Activated CD4-positive, alpha-beta memory T cell treated with anti-CD3 and anti-CD28 coated beads, Interleukin-2, amount 10 ng/mL, durations not matched to agents 7 days and 5 days (primary cell): ENCODE data around the gene NME3. TPM values are rescaled to one million over a fixed set of nuclear protein-coding genes. Genes with fewer than 3 reads are reported as not detected.

Source experiments
- CTCF ChIA-PET: fragments of 350-600 bp; sonication (Branson Sonifier 250); formaldehyde crosslinking; loops from one replicate; lab custom pipeline; 2021; ENCODE audit warnings: antibody characterized with exemption, inconsistent platforms; lab: Charles Lee
- POLR2A ChIA-PET: fragments of 350-600 bp; sonication (Branson Sonifier 250); formaldehyde crosslinking; loops from one replicate; lab custom pipeline; 2021; ENCODE audit warnings: antibody characterized with exemption; lab: Charles Lee
- DNase-seq: peaks from one replicate; pipeline ENCODE4 v3.0.0-alpha.2; 2020
- H3K27ac Mint-ChIP-seq: one replicate; pipeline ENCODE4 v1.8.0; 2021; ENCODE audit warnings: mild to moderate bottlenecking, mixed read lengths
- H3K27me3 Mint-ChIP-seq: one replicate; pipeline ENCODE4 v1.8.0; 2021; ENCODE audit warnings: mixed read lengths
- H3K36me3 Mint-ChIP-seq: one replicate; pipeline ENCODE4 v1.8.0; 2021; ENCODE audit warnings: low read depth, mixed read lengths
- H3K4me1 Mint-ChIP-seq: one replicate; pipeline ENCODE4 v1.8.0; 2021; ENCODE audit warnings: mixed read lengths
- H3K4me3 Mint-ChIP-seq: one replicate; pipeline ENCODE4 v1.8.0; 2021; ENCODE audit warnings: mild to moderate bottlenecking, mixed read lengths
- H3K9me3 Mint-ChIP-seq: one replicate; pipeline ENCODE4 v1.8.0; 2021; ENCODE audit warnings: mixed read lengths
- total RNA-seq, 2 experiments: library from RNA; stranded (reverse); gene quantifications; one replicate each; pipeline ENCODE4 v1.2.3, GENCODE V29; 2021

NME3 gene
- total RNA-seq, 2 experiments from 2014 or later = 48.0 to 52.0 TPM

DNA sequence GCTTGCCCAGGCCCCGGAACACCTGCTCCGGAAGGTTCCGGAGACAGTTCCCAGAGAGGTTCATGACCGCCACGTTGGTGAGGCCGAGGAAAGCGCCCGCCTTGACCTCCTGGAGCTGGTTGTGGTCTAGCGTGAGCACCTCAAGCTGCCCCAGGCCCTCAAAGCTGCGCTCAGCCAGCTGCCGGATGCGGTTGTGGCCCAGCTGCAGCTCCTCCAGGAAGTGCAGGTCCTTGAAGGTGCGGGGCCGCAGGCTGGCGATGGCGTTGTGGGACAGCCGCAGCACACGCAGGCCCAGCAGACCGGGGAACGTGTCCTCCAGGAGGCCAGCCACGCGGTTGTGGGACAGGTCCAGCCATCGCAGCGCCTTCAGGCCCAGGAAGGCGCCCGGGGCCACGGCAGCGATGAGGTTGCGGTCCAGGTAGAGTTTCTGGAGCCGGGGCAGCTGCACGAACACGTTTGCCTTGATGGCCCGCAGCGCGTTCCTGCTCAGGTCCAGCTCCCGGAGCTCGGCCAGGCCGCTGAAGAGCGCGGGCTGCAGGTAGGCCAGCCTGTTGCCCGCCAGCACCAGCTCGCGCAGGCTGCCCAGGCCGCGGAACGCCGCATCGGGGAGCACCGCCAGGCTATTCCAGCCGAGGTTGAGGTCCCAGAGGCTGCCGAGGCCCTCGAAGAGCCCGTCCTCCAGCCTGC is 20.1 kb upstream of the NME3 start:
- H3K36me3 Mint-ChIP-seq = peaks cover 4% of the 10 kb centered on the region
- peaks cover 1% of the 10 kb centered on the region for H3K4me1 Mint-ChIP-seq
- no peak overlapping the region for H3K4me3 Mint-ChIP-seq
- ChIA-PET CTCF (no interaction called here), POLR2A (interaction anchor here (1.7 kb wide), 1 partner anchor 9 kb away, joined by 5 read pairs; the partner anchor contains the start of genes NUBP2 and SPSB3)
- no peak overlapping the region for H3K27ac Mint-ChIP-seq
- DNase-seq = no peak
- no peaks in the 10 kb centered on the region for H3K9me3 Mint-ChIP-seq
- H3K27me3 Mint-ChIP-seq = no peaks in the 10 kb centered on the region

DNA sequence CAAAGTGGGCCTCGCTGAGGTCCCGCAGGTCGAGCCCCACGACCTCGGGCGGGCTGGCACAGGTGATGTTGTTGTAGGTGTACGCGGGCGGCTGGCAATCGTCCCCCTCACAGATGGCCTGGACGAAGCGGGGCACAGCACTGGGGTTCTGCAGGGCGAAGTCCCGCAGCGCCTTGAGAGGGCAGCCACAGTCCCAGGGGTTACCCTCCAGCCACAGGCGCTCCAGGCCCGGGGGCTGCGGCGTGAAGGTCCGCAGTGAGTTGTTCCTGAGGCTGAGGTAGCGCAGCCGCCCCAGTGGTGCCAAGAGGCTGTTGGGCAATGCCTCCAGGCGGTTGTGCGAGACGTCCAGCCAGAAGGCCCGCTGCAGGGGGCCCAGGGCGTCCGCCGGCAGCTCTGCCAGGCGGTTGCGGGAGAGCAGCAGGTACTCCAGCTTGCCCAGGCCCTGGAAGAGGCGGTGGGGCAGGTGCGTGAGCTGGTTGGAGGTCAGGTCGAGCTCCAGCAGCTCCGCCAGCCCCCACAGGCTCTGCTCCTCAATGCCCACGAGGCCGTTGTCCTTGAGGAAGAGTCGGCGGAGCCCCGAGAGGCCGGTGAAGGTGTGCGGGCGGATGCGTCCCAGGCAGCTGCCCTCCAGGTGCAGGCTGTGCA is 19.4 kb upstream of the NME3 start:
- Mint-ChIP-seq H3K4me3 (no peak overlapping the region), H3K4me1 (peaks cover 1% of the 10 kb centered on the region), H3K27ac (no peak overlapping the region), H3K36me3 (peaks cover 4% of the 10 kb centered on the region), H3K9me3 (no peaks in the 10 kb centered on the region), H3K27me3 (no peaks in the 10 kb centered on the region)
- ChIA-PET CTCF (no interaction called here), POLR2A (interaction anchor here (1.7 kb wide), 1 partner anchor 8 kb away, joined by 5 read pairs; the partner anchor contains the start of genes NUBP2 and SPSB3)
- no peak for DNase-seq

DNA sequence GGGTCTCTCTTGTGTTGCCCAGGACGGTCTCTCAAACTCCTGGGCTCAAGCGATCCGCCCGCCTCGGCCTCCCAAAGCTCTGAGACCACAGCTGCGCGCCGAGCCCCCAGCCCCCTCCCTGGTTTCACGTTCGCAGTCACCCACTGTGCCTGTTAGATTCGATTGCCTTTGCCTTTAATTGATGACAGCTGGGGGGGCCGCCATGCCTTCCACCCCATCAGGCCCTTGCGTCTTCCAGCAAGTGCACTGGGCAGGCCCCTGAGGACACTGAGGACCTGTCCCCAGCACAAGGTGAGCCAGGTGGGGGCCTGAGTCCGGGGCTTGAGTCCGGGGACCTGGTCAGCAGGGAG is 18.9 kb upstream of the NME3 start:
- H3K4me3 Mint-ChIP-seq = no peak overlapping the region
- H3K4me1 Mint-ChIP-seq = peaks cover 3% of the 10 kb centered on the region
- no peak overlapping the region for H3K27ac Mint-ChIP-seq
- no peaks in the 10 kb centered on the region for H3K27me3 Mint-ChIP-seq
- DNase-seq = no peak
- CTCF ChIA-PET = no interaction called here
- H3K9me3 Mint-ChIP-seq = no peaks in the 10 kb centered on the region
- POLR2A ChIA-PET = interaction anchor here (1.7 kb wide), 1 partner anchor 8 kb away, joined by 5 read pairs; the partner anchor contains the start of genes NUBP2 and SPSB3
- peaks cover 4% of the 10 kb centered on the region for H3K36me3 Mint-ChIP-seq

DNA sequence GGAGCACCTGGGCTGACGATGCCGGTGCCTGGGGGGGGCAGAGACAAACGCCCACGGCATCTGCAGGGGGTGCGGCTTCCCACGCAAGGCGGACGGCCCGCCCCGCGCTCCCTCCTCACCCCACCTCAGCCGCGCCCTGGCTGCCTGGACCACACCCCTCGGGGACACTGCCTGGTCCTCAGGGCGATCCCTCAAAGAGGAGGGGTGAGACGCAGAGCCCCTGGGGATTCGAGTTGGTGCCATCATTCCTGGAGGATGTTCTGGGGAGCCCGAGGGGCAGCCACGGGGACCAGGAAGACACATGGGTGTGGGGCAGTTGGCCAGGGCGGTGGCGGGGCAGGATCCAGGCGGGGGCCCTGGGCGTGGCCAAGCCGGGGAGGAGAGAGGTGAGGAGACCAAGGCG is 18.3 kb upstream of the NME3 start:
- no peak for DNase-seq
- Mint-ChIP-seq H3K9me3 (no peaks in the 10 kb centered on the region), H3K27ac (no peak overlapping the region), H3K4me1 (peaks cover 5% of the 10 kb centered on the region), H3K4me3 (no peak overlapping the region), H3K36me3 (peaks cover 7% of the 10 kb centered on the region), H3K27me3 (no peaks in the 10 kb centered on the region)
- ChIA-PET POLR2A (no interaction called here), CTCF (no interaction called here)

DNA sequence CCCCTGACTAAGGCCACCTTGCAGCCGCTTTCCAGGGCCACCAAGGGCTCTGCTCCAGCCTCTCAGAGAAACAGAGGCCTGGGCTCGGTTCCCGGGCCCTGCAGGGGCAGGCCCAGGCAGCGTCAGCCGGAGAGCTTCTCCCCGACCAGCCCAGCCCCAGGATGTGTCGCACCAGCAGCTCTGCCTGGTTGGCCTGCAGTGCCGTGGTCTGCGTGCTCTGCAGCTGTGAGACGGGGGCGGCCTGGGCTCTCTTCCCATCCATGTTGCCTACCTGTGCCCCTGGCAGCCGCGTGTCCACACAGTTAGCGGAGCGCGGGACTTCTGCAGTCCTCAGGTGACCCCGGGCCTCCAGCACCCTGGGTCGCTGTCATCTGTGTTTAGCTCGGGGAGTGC is 17.4 kb upstream of the NME3 start:
- DNase-seq = no peak
- POLR2A ChIA-PET = no interaction called here
- no peaks in the 10 kb centered on the region for H3K27me3 Mint-ChIP-seq
- CTCF ChIA-PET = no interaction called here
- H3K4me1 Mint-ChIP-seq = peaks cover 8% of the 10 kb centered on the region
- H3K36me3 Mint-ChIP-seq = peaks cover 7% of the 10 kb centered on the region
- H3K9me3 Mint-ChIP-seq = no peaks in the 10 kb centered on the region
- H3K4me3 Mint-ChIP-seq = no peak overlapping the region
- no peak overlapping the region for H3K27ac Mint-ChIP-seq

DNA sequence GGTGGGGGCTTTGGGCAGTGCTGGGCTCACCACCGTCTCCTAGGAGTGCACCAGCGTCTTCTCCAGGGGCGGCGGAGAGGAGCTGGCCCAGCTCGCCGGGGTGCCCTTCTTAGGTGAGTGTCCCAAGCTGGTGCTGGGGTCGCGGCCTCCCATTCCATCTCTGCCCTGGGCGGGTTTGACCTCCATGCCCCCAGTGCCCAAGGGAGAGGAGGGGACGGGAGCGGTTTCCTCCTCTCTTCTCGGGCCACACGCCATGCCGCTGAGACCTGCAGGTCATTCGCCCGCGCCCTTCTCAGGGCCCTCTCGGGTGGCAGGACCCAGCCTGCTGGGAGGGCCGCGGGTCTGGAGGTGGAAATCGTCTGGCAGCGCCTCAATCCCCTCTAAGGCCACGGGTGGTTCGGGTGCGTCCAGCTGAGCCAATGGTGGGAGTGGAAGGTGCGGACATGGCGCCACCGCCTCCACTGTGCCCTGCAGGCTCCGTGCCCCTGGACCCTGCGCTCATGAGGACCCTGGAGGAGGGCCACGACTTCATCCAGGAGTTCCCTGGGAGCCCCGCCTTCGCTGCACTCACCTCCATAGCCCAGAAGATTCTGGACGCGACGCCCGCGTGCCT is 16.9 kb upstream of the NME3 start:
- Mint-ChIP-seq H3K4me1 (peaks cover 13% of the 10 kb centered on the region), H3K4me3 (no peak overlapping the region), H3K9me3 (no peaks in the 10 kb centered on the region), H3K27me3 (no peaks in the 10 kb centered on the region), H3K36me3 (peaks cover 10% of the 10 kb centered on the region), H3K27ac (no peak overlapping the region)
- CTCF ChIA-PET = no interaction called here
- DNase-seq = no peak
- POLR2A ChIA-PET = no interaction called here

DNA sequence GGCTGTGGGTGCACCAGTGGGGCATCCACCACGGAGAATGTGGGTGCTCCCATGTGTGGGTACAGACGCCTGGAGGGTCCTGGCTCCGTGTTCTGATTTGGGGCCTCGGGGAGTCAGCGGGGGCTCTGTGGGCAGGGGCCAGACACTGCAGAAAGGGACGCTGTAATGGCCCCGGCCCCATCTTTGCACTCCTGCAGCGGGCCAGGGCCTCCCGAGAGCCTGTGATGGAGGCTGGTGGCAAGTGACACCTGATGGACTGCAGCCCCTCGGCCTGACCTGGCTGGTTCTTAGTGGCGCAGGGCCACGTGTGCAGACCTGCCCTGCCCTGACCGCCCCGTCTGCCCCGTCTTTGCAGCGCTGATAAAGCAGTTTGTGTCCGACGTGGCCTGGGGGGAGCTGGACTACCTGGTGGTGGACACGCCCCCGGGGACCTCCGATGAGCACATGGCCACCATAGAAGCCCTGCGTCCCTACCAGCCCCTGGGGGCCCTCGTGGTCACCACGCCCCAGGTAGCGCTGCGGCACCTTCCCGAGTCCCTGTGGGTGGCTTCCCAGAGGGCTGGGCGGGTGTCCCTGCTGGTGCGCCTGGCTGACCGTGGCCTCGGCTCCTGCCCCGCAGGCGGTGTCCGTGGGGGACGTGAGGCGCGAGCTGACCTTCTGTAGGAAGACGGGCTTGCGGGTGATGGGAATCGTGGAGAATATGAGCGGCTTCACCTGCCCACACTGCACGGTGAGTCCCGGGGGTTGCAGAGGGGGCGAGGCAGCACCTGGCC is 16.2 kb upstream of the NME3 start:
- no peaks in the 10 kb centered on the region for H3K9me3 Mint-ChIP-seq
- H3K27ac Mint-ChIP-seq = no peak overlapping the region
- no peaks in the 10 kb centered on the region for H3K27me3 Mint-ChIP-seq
- CTCF ChIA-PET = no interaction called here
- no peak overlapping the region for H3K4me3 Mint-ChIP-seq
- POLR2A ChIA-PET = no interaction called here
- H3K4me1 Mint-ChIP-seq = peaks cover 13% of the 10 kb centered on the region
- H3K36me3 Mint-ChIP-seq = peaks cover 10% of the 10 kb centered on the region
- DNase-seq = no peak

DNA sequence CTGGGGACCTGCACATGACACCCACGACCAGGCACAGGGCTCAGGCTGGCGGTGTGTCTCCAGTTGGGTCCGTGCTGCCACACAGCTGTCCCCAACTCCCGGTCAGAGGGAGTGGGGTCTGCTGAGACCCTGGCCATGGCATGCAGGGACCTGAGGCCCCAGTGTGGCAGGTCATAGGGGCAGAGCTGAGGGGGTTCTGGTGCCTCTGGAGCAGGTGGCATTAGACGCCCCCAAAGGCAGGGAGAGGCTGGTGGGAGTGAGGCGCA is 15.6 kb upstream of the NME3 start:
- Mint-ChIP-seq H3K4me1 (peaks cover 13% of the 10 kb centered on the region), H3K36me3 (peaks cover 10% of the 10 kb centered on the region), H3K4me3 (no peak overlapping the region), H3K27ac (no peak overlapping the region), H3K9me3 (no peaks in the 10 kb centered on the region), H3K27me3 (no peaks in the 10 kb centered on the region)
- DNase-seq = no peak
- ChIA-PET POLR2A (no interaction called here), CTCF (no interaction called here)

DNA sequence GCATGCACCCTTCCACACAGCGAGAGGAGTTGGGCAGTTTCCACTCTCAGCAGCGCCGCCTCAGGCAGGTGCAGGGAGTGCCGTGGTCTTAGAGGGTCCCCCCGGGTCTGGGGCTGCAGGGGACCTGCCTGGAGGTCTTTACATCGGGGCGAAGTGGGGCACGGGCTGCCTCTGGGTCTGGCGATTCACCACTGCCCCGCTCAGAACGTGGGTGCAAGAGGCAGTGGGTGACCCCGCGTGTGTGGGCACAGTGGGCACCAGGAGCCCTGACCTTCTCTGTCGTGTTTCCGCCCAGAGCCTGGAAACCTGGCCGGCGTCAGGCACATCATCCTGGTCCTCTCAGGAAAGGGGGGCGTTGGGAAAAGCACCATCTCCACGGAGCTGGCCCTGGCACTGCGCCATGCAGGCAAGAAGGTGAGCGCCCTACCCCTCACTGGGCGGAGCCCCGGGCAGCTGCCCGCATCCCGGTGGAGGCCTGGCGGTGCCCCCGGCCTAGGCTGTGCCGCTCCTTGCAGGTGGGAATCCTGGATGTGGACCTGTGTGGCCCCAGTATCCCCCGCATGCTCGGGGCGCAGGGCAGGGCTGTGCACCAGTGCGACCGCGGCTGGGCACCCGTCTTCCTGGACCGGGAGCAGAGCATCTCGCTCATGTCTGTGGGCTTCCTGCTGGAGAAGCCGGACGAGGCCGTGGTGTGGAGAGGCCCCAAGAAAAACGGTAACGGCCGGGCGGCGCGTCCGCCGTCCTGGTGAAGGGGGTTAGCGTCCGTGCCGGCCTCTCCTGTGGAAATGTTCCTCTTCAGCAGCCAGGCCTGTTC is 15.1 kb upstream of the NME3 start:
- CTCF ChIA-PET = no interaction called here
- DNase-seq = no peak
- no peaks in the 10 kb centered on the region for H3K9me3 Mint-ChIP-seq
- H3K27ac Mint-ChIP-seq = no peak overlapping the region
- no peaks in the 10 kb centered on the region for H3K27me3 Mint-ChIP-seq
- H3K4me3 Mint-ChIP-seq = no peak overlapping the region
- peaks cover 18% of the 10 kb centered on the region for H3K4me1 Mint-ChIP-seq
- peaks cover 10% of the 10 kb centered on the region for H3K36me3 Mint-ChIP-seq
- POLR2A ChIA-PET = no interaction called here

DNA sequence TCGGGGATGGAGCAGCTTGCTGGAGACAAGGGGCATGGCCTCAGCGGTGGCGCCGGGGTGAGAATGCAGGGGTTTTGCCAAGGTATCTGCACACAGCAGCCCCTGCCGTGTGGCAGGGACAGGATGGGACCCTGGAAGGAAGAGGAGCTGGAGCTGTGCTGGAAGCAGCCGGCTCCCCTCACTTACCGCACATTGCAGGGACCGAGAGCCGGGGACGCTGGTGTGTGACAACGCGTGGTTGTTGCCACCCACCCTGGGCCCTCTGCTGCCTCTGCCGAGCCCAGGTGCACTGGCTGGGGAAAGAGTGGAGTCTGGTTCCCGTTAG is 14.5 kb upstream of the NME3 start:
- Mint-ChIP-seq H3K9me3 (no peaks in the 10 kb centered on the region), H3K27me3 (no peaks in the 10 kb centered on the region), H3K36me3 (peaks cover 10% of the 10 kb centered on the region), H3K4me3 (no peak overlapping the region), H3K27ac (peak overlapping the region; percentile 3), H3K4me1 (peaks cover 22% of the 10 kb centered on the region)
- ChIA-PET POLR2A (interaction anchor here (5.1 kb wide), 1 partner anchor 14 kb away, joined by 101 read pairs; the partner anchor contains the start of genes EME2, MRPS34 and NME3), CTCF (interaction anchor here (0.5 kb wide), 1 partner anchor 125 kb away, joined by 3 read pairs; no protein-coding TSS in a partner anchor)
- DNase-seq = no peak

DNA sequence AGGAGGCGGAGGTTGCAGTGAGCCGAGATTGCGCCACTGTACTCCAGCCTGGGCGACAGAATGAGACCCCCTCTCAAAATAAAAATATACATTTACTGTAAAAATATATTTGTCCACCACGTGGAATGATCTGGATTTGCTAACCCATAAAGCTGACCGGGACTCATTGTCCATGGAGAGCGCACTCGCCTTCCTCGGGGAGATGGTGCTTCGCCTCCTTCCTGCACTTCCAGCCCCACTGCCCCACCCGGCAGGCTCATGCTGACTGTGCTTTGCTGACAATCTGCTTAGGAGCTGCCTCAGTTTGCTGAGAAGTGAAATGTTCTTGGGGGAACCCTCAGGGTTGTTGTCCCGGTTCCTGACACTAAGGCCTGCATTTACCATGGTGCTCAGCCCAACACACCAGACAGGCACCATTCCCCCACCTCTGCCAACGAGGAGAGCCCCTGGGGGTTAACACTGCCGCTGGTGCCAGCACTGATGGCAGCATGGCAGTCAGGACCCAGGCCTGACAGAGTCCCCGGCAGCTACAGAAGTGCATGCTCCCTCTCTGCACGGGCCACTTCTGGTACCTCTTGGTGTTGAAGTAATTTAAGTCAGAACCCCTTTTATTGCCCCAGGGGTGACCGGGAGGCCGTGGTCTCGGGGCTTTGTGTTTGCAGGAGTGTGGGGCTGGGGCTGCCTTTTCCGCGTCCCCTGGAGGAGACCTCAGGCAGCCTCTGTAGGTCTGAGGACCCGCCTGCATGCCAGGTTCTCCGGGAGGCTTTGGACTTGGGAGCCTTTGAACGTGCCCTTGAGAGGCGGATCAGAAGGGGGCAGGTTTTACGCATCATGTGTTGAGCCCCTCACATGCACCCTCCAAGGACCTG is 13.9 kb upstream of the NME3 start:
- Mint-ChIP-seq H3K27ac (peak overlapping the region; percentile 3), H3K4me3 (peak overlapping the region; percentile 56), H3K36me3 (peaks cover 10% of the 10 kb centered on the region), H3K9me3 (no peaks in the 10 kb centered on the region), H3K27me3 (no peaks in the 10 kb centered on the region), H3K4me1 (peaks cover 22% of the 10 kb centered on the region)
- CTCF ChIA-PET = interaction anchor here (0.5 kb wide), 1 partner anchor 126 kb away, joined by 3 read pairs; no protein-coding TSS in a partner anchor
- POLR2A ChIA-PET = interaction anchor here (0.6 to 5.1 kb wide), 3 partner anchors 13 to 311 kb away, joined by 3 to 101 read pairs (median 20); partner anchors contain the start of genes EME2, FAHD1, HAGH and MRPS34
- no peak for DNase-seq
